Measurements from ENCODE around the gene NFE2L3. TPM values are rescaled to one million over a fixed set of nuclear protein-coding genes. Genes with fewer than 3 reads are reported as not detected.
"Not testable (repeated sequence)": the region's sequence is repeated elsewhere in the genome, so short reads cannot be mapped to it uniquely, and the experiment has no call there.

Gene NFE2L3
- polyA plus RNA-seq, 3 donors, result 23.8 to 48.0 (median 35.3) TPM

GRCh38 chr7:26156451-26157420 is 4.7 kb downstream of the NFE2L3 start:
- no peak for DNase-seq (ENCODE audit: extremely low read depth in 1 of 11, low read depth in 9 of 11, low spot score in 4 of 11)

GRCh38 chr7:26157520-26158105 is 5.6 kb downstream of the NFE2L3 start:
- no peak for DNase-seq (ENCODE audit: extremely low read depth in 1 of 11, low read depth in 9 of 11, low spot score in 4 of 11)

- no peak for DNase-seq (ENCODE audit: extremely low read depth in 1 of 11, low read depth in 9 of 11, low spot score in 4 of 11)
These were observed 7.2 kb downstream of the NFE2L3 start for GRCh38 chr7:26159243-26159642.

- no peak for DNase-seq (ENCODE audit: extremely low read depth in 1 of 11, low read depth in 9 of 11, low spot score in 4 of 11)
These were observed 8.9 kb downstream of the NFE2L3 start for GRCh38 chr7:26160896-26161295.

- no peak for DNase-seq (ENCODE audit: extremely low read depth in 1 of 11, low read depth in 9 of 11, low spot score in 4 of 11)
These were observed 10.4 kb downstream of the NFE2L3 start for GRCh38 chr7:26162431-26162830.

- not testable (repeated sequence) for DNase-seq (ENCODE audit: extremely low read depth in 1 of 11, low read depth in 9 of 11, low spot score in 4 of 11)
These were observed 11.8 kb downstream of the NFE2L3 start for GRCh38 chr7:26163804-26164203.

GRCh38 chr7:26165950-26166683 is 14.1 kb downstream of the NFE2L3 start:
- DNase-seq (ENCODE audit: extremely low read depth in 1 of 11, low read depth in 9 of 11, low spot score in 4 of 11), result no peak

- no peak for DNase-seq (ENCODE audit: extremely low read depth in 1 of 11, low read depth in 9 of 11, low spot score in 4 of 11)
These were observed 14.8 kb downstream of the NFE2L3 start for GRCh38 chr7:26166684-26167266.

- no peak for DNase-seq (ENCODE audit: extremely low read depth in 1 of 11, low read depth in 9 of 11, low spot score in 4 of 11)
These were observed 15.4 kb downstream of the NFE2L3 start for GRCh38 chr7:26167303-26167934.

- DNase-seq (ENCODE audit: extremely low read depth in 1 of 11, low read depth in 9 of 11, low spot score in 4 of 11), result no peak
These were observed 16.5 kb downstream of the NFE2L3 start for GRCh38 chr7:26168458-26169023.

GRCh38 chr7:26169271-26169670 is 17.3 kb downstream of the NFE2L3 start:
- DNase-seq (ENCODE audit: extremely low read depth in 1 of 11, low read depth in 9 of 11, low spot score in 4 of 11), result no peak

- no peak for DNase-seq (ENCODE audit: extremely low read depth in 1 of 11, low read depth in 9 of 11, low spot score in 4 of 11)
These were observed 18.7 kb downstream of the NFE2L3 start for GRCh38 chr7:26170663-26171062.

- DNase-seq (ENCODE audit: extremely low read depth in 1 of 11, low read depth in 9 of 11, low spot score in 4 of 11), result no peak
These were observed 19.6 kb downstream of the NFE2L3 start for GRCh38 chr7:26171601-26172000.

GRCh38 chr7:26172048-26172447 is 20.1 kb downstream of the NFE2L3 start:
- DNase-seq (ENCODE audit: extremely low read depth in 1 of 11, low read depth in 9 of 11, low spot score in 4 of 11), result no peak

GRCh38 chr7:26175903-26176302 is 23.9 kb downstream of the NFE2L3 start:
- not testable (repeated sequence) for DNase-seq (ENCODE audit: extremely low read depth in 1 of 11, low read depth in 9 of 11, low spot score in 4 of 11)

GRCh38 chr7:26176696-26177095 is 24.7 kb downstream of the NFE2L3 start:
- not testable (repeated sequence) for DNase-seq (ENCODE audit: extremely low read depth in 1 of 11, low read depth in 9 of 11, low spot score in 4 of 11)

GRCh38 chr7:26177269-26177668 is 25.3 kb downstream of the NFE2L3 start:
- DNase-seq (ENCODE audit: extremely low read depth in 1 of 11, low read depth in 9 of 11, low spot score in 4 of 11), result not testable (repeated sequence)

GRCh38 chr7:26178272-26178960 is 26.4 kb downstream of the NFE2L3 start:
- DNase-seq (ENCODE audit: extremely low read depth in 1 of 11, low read depth in 9 of 11, low spot score in 4 of 11), result no peak
